Stimulated activated CD8-positive, alpha-beta memory T cell treated with anti-CD3 and anti-CD28 coated beads, Interleukin-4, amount 100 ng/mL, for 24 hours (primary cell): ENCODE data around the gene TBKBP1.
"Not testable (repeated sequence)": the region's sequence is repeated elsewhere in the genome, so short reads cannot be mapped to it uniquely, and the experiment has no call there.

Experiments used
- DNase-seq: peaks from one replicate; pipeline ENCODE4 v3.0.0-alpha.2; 2020; ENCODE audit warnings: low read depth

Gene TBKBP1

GRCh38 chr17:47733674-47734410, 39.9 kb downstream of the TBKBP1 start:
- DNase-seq = no peak

- DNase-seq = no peak
Observed at GRCh38 chr17:47735139-47735464, 41.1 kb downstream of the TBKBP1 start.

GRCh38 chr17:47735536-47736011, 41.6 kb downstream of the TBKBP1 start:
- DNase-seq = no peak

GRCh38 chr17:47736501-47737495, 42.8 kb downstream of the TBKBP1 start:
- no peak for DNase-seq

GRCh38 chr17:47738178-47738577, 44.2 kb downstream of the TBKBP1 start:
- DNase-seq = no peak

- DNase-seq = no peak
Observed at GRCh38 chr17:47739150-47739549, 45.2 kb downstream of the TBKBP1 start.

- not testable (repeated sequence) for DNase-seq
Observed at GRCh38 chr17:47739945-47740344, 46.0 kb downstream of the TBKBP1 start.

GRCh38 chr17:47741109-47741792, 47.3 kb downstream of the TBKBP1 start:
- no peak for DNase-seq

- DNase-seq = no peak
Observed at GRCh38 chr17:47741793-47742145, 47.8 kb downstream of the TBKBP1 start.

GRCh38 chr17:47742319-47743181, 48.6 kb downstream of the TBKBP1 start:
- no peak for DNase-seq

- DNase-seq = no peak
Observed at GRCh38 chr17:47744168-47745036, 50.4 kb downstream of the TBKBP1 start.

- DNase-seq = no peak
Observed at GRCh38 chr17:47745037-47745380, 51.0 kb downstream of the TBKBP1 start.

GRCh38 chr17:47751471-47751870, 57.5 kb downstream of the TBKBP1 start:
- DNase-seq = no peak

- DNase-seq = no peak
Observed at GRCh38 chr17:47757386-47757785, 63.4 kb downstream of the TBKBP1 start.

GRCh38 chr17:47760409-47761140, 66.6 kb downstream of the TBKBP1 start:
- no peak for DNase-seq
